SU-DHL-6 (cell line): ENCODE results near the gene SPAG7.

ENCODE experiments used
- EZH2phosphoT487 ChIP-seq: fragments of 200-600 bp; sonication (generic), shearing (Covaris generic); conservative IDR thresholded peaks from 2 replicates; pipeline ENCODE4 v1.6.1; 2018; ENCODE audit warnings: mild to moderate bottlenecking, antibody characterized with exemption, low read length, moderate library complexity, mixed read lengths
- TF ChIP-seq, protein P1 (sequence below): fragments of 200-600 bp; sonication (generic); IDR thresholded peaks from one replicate; pipeline ENCODE4 v1.5.1; 2017; ENCODE audit warnings: antibody characterized with exemption, mild to moderate bottlenecking, low read length, moderate library complexity; ENCODE audit not compliant: insufficient read depth, poor library complexity, severe bottlenecking

DNA sequence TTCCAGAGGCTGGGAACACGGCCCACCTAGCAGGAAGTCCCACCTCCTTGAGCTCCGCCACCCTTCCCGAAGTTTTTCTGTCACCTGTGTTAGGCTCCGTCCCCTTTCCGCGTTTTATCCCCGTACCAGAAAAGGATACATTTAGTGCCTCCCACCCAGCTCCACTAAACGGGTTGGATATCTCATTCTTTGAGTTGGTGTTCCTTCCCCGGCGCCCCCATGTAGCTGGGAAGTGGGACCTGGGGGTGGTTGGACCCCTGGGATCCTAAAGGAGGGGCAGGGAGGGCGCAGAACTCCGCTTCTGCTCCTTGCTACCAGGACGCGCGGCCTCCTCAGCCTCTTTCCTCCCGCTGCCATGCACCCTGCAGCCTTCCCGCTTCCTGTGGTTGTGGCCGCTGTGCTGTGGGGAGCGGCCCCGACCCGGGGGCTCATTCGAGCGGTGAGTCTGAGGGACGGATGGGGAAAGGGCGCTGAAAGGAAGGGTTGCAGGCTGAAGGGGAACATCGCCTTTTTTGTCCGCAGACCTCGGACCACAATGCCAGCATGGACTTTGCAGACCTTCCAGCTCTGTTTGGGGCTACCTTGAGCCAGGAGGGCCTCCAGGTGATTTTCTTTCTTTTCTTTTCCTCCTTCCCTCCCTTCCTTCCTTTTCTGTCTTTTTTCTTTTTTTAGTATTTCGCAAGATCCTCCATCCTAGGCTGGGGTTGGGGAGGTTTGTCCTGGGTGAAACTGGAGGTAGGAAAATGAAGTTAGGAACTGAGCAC, 26.9 kb downstream of the SPAG7 start:
- TF ChIP-seq, protein P1, sequence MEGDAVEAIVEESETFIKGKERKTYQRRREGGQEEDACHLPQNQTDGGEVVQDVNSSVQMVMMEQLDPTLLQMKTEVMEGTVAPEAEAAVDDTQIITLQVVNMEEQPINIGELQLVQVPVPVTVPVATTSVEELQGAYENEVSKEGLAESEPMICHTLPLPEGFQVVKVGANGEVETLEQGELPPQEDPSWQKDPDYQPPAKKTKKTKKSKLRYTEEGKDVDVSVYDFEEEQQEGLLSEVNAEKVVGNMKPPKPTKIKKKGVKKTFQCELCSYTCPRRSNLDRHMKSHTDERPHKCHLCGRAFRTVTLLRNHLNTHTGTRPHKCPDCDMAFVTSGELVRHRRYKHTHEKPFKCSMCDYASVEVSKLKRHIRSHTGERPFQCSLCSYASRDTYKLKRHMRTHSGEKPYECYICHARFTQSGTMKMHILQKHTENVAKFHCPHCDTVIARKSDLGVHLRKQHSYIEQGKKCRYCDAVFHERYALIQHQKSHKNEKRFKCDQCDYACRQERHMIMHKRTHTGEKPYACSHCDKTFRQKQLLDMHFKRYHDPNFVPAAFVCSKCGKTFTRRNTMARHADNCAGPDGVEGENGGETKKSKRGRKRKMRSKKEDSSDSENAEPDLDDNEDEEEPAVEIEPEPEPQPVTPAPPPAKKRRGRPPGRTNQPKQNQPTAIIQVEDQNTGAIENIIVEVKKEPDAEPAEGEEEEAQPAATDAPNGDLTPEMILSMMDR: no peak
- no peak for TF ChIP-seq EZH2phosphoT487
